GM19240 (cell line): Measurements from ENCODE around the gene PELI2.
"Not testable (repeated sequence)": the region's sequence is repeated elsewhere in the genome, so short reads cannot be mapped to it uniquely, and the experiment has no call there.

Experiments
- DNase-seq: peaks from one replicate; pipeline ENCODE4 v3.0.0; 2011; ENCODE audit warnings: low spot score; ENCODE audit not compliant: insufficient read length

Gene PELI2

DNA sequence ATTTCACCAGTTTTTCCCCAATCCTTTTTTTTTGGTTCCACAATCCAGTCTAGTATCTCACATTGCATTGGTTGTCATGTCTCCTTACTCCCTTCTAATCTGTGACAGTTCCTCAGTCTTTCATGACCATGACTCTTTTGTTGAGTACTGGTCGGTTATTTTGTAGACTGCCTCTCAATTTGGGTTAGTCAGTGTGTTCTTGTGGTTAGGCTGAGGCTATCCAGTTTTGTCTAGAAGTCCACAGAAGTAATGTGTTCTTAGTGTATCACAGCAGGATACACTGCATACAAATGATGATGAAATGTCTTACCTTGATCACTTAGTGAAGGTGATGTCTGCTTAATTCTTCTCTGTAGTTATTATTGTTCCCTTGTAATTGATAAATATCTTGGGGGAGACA is 24.8 kb downstream of the PELI2 start:
- no peak for DNase-seq

DNA sequence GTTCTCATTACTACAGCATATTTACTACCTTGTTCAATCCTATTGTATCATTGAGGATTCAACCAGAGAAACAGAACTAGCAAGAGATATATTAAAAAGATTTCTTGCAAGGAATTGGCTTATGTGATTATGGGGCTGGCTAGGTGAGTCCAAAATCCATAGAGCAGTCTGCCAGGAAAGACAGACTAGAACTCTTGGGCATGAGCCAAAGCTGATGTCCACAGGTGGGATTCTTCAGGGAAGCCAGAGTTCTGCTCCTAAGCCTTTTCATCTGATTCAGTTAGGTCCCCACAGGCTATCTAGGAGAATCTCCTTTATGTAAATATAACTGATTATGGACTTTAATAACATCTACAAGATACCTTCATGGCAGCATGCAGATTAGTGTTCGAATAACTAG is 26.0 kb downstream of the PELI2 start:
- no peak for DNase-seq

DNA sequence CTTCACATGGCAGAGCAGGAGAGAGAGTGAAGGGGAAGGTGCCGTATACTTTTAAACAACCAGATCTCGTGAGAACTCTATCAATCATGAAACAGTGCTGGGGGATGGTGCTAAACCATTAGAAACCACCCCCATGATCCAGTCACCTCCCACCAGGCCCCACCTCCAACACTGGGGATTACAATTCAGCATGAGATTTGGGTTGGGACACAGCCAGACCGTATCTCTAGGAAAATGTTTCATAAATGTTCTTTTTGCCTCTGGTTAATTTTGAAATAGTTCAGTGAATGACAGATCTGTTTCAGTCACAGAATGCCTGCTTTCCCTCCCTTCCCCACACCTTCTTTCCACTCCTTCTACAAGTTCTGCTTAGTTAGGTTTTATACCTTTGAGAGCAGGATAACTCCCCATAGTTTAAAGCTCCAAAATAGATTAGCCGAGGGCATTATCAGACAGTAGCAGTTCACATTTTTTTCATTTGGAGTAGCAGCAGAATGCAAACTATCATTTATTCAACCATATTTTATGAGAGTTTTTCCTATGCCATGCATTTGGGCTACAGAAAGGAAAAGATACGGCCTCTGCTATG is 27.1 kb downstream of the PELI2 start:
- no peak for DNase-seq

- no peak for DNase-seq
These were observed 27.8 kb downstream of the PELI2 start for GRCh38 chr14:56145965-56146364.

GRCh38 chr14:56147449-56147848 is 29.2 kb downstream of the PELI2 start:
- no peak for DNase-seq

DNA sequence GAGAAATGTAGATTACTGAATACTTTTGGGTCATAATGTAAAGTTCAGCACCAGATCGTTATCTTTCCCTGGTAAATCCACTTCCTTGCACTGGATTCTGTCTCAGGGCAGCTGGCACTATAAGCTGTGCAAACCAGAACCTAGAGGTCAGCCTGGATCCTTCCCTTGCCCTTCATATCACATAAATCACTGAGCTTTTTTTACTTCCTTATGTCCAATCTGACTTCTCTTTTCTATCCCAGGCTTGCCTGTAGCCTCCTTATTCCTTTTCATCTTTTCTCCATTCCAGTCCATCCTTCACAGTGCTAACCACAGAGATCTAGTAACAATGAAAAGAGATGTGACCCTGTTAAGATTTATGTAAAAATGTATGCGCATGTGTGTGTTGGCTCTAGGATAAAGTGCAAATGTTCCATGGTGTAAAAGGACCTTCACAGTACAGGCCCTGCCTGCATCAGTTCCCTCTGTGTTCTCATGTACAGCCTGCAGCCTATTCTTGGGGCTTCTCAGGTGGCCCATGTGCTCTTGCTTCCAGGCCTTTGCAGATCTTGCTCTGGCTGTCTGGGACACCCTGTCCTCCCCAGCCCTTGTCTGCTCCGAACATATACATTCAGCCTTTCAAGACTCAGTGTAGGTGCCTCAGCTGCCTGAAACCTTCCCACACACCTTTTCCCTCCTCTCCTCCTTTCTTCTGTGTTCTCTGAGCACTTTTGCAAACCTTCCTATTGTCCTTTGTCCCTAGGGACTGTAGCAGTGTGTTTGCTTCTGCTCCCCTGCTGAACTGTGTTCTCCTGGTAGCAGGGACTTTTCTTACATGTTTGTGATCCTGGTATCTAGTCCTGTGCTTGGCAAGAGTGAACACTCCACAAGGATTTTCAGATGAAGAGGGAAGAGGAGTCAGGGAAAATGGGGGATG is 30.0 kb downstream of the PELI2 start:
- no peak for DNase-seq

GRCh38 chr14:56149151-56149550 is 30.9 kb downstream of the PELI2 start:
- DNase-seq = no peak

DNA sequence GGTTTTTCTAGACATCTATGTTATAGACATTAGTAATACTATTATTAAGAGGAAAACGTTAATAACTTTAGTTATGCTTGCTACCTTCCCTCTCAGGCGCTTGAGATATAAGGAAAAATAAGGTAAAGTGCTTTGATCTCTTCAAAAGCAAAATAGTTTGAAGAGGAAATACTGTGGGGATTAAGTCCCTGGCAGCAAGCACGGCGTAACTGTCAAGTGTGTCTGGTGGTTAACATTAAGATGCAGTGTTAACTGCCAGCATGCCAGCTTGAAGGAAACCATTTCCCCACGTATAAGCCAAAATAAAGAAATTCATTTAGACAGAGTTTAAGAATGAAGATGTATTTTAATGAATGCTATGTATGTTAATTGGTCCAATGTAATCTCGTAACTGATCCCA is 31.8 kb downstream of the PELI2 start:
- DNase-seq = no peak

GRCh38 chr14:56150645-56151345 is 32.6 kb downstream of the PELI2 start:
- no peak for DNase-seq

- DNase-seq = no peak
These were observed 34.0 kb downstream of the PELI2 start for GRCh38 chr14:56152221-56152620.

GRCh38 chr14:56153267-56153666 is 35.1 kb downstream of the PELI2 start:
- no peak for DNase-seq

- DNase-seq = no peak
These were observed 36.1 kb downstream of the PELI2 start for GRCh38 chr14:56154321-56154720.

DNA sequence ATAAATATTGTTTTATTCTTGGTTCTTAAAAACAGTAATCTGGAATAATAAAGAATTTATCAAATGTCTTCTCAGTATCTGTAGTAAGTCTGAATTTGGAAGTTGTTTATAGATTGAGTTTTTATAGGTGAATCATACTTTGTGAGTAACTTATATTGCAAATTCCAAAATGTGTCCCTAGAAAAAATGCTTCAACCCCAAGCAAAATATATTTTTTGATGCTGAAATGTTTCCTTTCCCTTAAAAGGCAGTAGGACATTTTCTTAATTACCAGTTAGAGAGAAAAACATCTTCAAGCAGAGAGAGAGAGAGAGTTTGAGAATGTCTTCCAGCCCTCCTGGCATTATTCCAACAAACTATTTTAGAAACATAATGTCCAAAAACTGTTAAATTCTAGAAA is 37.9 kb downstream of the PELI2 start:
- no peak for DNase-seq

DNA sequence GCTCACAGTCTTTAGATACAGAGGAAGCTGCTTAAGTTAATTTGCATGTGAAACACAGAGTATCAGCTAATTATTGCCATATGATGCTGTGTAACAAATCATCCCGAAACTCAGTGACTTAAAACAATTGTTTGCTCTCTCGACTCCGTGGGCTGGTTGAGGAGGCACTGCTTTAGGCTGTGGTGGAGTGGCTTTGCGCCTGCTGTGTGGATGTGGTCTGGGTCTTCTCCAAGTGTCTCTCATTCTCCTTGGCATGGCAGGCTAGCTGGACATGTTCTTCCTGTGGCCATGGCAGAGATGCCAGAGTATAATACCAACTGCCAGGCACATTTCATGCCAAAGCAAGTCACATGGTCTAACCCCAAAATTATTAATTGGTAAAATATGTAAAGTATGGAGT is 40.9 kb downstream of the PELI2 start:
- no peak for DNase-seq

DNA sequence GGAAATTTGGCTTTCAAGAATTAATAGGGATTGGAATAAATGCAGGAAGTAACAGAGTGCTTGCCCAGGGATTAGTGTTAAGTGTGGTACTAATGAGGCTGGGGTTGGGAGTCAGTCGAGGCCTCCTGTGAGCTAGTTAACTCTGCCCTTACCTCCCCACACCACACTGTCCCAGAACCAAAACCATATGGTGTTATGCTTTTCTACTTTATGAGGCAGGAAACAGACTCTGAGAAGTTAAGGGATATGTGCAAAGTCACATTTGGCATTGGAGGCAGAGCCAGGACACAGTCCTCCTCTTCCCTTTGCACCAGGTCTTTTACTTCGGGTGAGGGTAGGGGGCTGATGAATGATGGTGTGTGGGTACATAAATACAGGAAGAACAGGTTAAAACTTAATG is 41.9 kb downstream of the PELI2 start:
- no peak for DNase-seq

GRCh38 chr14:56161658-56162057 is 43.4 kb downstream of the PELI2 start:
- no peak for DNase-seq

GRCh38 chr14:56162476-56162875 is 44.3 kb downstream of the PELI2 start:
- DNase-seq = no peak

DNA sequence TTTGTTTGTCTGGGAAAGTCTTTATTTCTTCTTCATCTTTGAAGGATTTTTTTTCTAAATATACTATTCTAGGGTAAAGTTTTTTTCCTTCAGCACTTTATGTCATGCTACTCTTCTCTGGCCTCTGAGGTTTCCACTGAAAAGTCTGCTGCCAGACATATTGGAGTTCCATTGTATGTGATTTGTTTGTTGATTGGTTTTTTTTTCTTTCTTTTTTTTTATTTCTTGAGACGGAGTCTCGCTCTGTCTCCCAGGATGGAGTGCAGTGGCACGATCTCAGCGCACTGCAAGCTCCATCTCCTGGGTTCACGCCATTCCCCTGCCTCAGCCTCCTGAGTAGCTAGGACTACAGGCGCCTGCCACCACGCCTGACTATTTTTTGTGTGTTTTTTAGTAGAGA is 48.4 kb downstream of the PELI2 start:
- not testable (repeated sequence) for DNase-seq

DNA sequence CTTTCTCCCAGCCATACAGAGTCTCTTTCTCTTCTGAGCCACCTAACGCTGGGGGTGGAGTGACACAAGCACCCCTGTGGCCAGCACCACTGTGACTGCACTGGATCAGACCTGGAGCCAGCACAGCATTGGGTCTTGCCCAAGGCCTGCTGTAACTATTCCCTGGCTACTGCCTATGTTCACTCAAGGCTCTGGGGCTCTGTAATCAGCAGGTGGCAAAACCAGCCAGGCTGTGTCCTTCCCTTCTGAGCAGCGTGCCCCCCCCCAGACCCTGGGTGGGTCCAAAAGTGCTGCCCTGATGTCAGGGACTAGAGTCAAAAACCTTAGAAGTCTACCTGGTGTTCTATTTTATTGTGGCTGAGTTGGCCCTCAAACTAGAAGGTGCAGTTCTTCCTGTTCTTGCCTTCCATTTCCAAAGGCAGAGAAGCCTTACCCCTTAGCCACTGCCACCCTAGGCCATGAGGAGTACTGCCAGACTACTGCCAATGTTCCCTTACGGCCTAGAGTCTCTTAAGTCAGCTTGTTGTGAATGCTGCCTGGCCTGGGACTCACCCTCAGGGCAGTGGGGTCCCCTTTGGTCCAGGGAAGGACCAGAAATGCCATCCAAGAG is 49.9 kb downstream of the PELI2 start:
- no peak for DNase-seq

DNA sequence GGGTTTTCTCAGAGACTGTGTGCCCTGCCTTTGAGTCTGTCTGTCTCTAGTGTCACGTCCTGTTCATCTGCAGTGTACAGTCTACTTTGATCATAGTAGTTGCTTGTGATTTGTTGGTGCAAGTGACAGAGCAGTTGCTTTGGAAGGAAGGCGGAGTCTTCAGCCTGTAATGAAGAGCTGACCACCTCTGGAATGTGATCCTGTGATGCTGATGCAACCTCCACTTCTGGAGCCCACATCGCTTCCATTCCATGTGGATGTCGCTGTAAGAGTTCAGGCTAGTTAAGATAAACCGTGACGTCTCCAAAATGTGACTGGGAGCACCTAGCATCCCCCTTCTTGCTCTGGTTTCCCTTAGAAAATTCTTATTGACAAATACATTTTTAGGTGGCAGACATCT is 51.8 kb downstream of the PELI2 start:
- no peak for DNase-seq

- no peak for DNase-seq
These were observed 52.7 kb downstream of the PELI2 start for GRCh38 chr14:56170877-56171422.

DNA sequence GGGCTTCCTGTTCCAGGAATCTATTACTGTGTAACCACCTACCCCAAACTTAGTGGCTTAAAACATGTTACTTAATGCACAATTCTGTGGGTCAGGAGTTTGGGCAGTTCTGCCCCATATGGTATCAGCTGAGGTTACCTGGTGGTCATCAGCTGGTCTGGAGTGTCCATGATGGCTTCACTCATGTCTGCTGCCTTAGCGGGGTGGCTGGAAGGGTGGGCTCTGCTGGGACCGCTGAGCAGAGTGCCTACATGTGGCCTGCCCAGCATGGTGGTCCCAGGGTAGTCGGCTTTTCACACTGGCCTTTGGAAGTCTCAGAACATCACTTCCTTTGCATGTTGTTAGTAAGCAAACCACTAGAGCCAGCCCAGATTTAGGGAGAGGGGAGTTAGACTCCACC is 53.9 kb downstream of the PELI2 start:
- DNase-seq = no peak
